SKM-1 treated with dmso at 0.1 percent for 144 hours (cell line): ENCODE results near the gene TAC3.
"Not testable (repeated sequence)": the region's sequence is repeated elsewhere in the genome, so short reads cannot be mapped to it uniquely, and the experiment has no call there.

Experiments used
- DNase-seq: peaks from one replicate; lab custom pipeline; 2025; ENCODE audit not compliant: unreplicated experiment; lab: John Stamatoyannopoulos, UW

TAC3 gene

DNA sequence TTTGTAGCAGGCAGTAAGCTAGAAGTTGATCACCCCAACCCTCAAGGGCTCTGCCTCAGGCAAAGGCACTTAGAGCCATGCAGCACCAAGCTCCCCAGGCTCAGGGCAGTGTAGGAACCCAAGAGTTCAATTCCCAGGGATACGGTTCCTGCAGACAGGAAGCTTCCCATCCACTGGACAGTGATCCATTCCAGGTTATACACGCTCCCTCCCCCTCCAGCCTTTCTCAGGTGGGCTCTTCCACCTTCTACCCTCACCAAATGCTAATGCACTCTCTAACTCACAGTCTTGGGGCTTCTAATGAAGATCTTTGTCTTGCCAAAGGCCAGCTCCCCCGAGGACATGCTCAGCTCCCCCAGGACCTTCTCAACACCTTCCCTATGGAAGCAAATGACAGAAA, 20.9 kb upstream of the TAC3 start:
- DNase-seq, result no peak

DNA sequence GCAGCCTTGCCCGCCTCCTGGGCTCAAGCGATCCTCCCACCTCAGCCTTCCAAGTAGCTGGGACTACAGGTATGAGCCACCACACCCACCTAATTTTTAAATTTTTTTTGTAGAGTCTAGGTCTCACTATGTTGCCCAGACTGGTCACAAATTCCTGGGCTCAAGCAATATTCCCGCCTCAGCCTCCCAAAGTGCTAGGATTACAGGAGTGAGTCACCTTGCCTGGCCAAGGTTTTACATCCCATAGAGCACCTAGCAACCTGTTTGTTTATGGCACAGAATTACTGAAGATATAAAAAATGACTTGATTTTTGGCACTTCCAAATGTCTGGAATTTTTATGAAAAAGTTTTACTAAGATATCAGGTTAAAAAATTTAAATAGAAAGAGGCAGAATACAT, 17.1 kb upstream of the TAC3 start:
- DNase-seq, result no peak

DNA sequence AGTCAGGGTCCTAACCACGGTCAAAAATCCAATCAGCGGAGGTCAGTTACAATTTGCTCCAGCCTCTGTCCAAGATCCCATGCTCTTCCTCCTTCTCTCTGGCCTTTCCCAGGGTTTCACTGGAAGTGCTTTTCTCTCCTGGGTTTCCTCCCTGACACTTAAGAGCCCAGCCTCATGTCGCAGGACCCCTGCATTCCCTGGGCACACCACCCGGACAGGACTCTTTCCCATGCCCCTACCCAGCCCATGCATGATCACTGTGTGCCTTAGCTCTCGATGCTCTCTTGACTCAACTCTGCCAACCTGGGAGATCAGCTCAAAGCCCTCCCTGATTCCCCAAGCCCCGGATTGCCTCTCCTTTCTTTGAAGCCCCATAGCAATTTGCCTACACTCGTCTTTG, 15.5 kb upstream of the TAC3 start:
- DNase-seq, result no peak

DNA sequence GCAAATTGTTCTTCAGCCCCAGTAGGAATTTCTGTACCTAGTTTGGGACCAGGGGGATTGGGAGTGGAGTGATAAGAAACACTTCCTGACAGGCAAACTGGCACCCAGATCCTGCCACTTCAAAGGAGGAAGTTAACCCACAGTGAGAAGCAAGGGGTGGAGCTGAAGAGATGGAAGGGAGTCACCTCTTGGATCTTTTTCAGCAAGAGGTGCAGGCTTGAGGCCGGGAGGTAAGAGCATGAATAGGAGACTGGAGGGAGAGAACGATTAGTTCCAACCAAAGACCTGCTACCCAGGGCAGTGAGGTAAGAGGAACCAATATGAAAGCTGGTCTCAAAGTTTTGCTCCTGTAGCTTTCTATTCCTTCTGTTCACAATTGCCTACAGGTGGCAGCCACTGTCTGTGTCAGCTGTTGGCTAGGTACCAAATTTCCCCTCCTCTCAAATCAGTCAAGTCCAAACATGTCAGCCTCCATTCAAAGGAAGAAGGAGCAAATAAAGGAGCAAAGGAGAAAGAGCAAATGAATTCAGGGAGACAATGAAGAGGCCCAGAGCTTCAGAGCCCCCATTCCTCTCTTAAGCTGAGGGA, 14.9 kb upstream of the TAC3 start:
- no peak for DNase-seq

DNA sequence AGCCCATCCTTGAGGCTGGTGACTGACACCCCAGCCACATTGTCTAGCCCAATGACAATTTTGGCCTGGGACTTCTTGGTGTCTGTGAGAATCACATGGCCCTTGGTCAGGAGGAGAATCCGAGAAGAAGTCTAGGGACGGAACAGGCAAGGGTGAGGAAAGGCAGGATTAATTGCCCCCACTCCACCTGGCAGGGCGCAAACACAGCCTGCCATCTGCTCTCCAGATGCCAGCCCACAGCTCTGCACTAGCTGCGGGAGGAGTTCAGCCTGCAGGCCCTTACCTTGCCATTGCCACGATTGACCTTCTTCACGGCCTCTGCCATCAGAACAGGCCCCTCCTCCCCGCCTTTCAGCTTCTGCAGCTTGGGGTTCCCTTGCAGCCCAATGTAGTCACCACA, 13.1 kb upstream of the TAC3 start:
- DNase-seq, result no peak

DNA sequence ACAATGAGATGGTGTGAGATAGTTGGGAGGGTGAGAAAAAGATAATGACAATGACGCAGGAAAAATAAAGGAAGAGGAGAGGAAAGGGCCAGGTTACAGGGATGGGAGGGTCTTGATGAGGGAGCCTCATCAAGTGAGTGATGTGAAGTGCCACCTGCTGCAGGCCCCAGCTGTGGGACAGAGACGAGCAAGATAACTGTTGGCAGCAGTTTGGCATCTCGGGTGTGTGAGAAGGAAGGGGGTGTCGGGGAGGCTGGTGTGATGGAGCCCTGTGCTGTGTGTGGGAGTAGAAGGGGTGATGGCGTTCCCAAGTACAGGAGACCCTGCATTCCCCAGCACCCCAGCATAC, 11.4 kb upstream of the TAC3 start:
- DNase-seq, result no peak

DNA sequence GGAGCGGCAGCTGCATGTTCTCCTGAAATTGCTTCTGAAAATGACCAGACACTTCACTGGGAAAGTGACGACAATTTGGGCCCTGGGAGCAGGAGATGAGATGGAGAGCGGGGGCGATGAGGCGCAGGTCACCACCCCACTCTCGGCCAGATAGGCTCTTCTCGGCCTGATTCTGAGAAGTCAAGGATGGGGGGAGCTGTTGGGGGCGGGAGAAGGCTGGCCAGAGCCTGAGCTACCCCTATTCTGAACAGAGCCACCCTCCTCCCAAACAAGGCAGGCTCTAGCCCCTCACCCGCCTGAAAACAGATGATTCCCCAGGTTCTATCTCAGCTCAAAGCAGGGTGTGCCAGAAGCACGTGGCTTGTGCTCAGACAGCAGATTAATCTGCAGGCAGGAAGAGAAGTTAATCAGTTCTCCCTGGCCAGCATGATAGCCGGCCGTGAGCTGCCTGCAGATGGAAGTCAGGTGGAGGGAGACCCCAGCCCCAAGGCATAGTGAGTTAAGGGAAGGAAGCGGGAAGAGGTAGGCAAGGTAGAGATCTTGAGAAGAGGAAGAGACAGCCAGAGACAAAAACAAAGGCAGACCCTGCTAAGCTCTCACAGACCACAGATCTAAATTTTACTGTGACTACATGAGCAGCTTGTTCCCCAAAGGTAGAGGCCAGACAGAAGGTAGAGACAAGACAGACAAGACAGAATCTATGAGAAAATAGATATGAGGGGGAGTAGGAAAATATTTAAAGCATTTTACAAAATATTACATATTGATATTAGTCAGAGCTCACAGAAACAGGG, 10.9 kb upstream of the TAC3 start:
- no peak for DNase-seq

DNA sequence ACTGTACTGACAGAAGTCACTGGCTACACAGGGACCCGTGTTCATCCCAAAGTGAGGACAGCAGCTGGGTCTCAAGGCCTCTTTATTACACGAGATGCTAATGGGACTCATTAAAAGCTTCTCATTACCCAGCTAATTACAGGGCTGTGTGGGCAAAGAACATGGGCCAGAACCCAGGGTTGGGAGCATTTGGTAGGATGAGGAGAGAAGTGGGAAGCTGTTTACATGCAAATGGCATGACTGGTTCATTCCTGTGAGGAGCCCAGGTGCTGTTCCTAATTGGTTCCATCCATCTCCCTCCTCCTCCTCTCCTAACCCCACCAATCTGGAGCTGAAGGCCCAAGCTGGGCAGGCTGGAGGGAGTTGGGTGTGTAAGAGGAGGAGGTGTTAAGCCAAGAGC, 8.9 kb upstream of the TAC3 start:
- no peak for DNase-seq

DNA sequence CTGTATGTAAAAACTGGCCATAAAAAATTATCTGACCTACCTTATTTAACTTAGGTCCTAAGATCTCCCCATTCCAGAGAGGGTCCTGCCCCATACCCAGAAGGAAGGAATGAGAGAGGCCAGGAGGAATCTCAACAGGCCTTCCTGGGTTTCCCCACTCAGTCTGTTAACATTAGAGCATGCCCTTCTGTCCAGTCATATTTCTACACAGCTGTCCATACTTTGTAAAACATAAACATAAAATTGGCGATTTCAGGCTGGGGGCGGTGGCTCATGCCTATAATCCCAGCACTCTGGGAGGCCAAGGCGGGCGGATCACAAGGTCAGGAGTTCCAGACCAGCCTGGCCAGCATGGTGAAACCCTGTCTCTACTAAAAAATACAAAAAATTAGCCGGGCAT, 6.0 kb upstream of the TAC3 start:
- not testable (repeated sequence) for DNase-seq

DNA sequence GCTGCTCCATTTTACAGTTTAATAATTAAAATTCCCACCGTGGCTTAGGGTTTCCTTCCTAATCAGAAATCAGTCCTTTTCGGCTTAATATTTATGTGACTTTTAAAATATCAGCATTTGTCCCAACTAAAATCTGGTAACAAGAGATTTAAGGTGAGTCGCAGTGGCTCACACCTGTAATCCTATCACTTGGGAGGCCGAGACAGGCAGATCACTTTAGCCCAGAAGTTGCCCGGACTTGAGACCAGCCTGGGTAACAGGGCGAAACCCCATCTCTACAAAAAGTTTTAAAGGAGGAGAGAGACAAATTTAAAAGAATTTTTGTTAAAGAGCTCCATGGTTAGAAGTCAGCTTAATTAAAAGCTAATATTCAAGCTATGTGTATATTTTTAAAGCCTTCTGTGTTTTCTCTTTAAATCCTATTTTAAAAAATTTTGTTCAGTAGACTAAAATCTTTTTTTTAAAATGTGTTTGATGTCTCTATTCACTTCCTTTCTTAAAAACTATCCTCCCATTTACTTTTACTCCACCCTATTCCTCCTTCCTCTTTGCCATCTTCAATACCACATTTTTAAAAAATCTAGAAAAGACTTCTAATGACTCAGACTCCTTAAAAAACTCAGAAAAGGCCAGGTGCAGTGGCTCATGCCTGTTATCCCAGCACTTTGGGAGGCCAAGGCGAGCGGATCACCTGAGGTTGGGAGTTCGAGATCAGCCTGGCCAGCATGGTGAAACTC, 3.8 kb upstream of the TAC3 start:
- no peak for DNase-seq

DNA sequence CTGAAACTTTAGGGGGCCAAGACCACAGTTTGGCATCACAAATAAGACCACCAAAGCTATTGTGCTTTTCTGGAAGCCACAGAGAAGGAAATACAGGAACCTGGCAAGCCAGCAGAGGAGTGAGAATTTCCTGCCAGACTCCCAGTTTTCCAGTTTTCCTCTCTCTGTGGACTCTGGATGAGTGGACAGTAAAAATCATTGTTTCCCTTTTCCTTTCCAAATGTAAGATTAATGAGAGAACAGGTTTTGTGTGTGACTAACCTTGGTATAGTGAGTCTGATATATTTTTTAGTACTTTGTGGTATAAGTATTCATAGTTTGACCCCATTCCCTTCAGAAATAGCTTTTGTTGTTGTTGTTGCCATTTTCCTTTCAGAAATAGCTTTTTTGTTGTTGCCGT, 2.6 kb upstream of the TAC3 start:
- no peak for DNase-seq

DNA sequence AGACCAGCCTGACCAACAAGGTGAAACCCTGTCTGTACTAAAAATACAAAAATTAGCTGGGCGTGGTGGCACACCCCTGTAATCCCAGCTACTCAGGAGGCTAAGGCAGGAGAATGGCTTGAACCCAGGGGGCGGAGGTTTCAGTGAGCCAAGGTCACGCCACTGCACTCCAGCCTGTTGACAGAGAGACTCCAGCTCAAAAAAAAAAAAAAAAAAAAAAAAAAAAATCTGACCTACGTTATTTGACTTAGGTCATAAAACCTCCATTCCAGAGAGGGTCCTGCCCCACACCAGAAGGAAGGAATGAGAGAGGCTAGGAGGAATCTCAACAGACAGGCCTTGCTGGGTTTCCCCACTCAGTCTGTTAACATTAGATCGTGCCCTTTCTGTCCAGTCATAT, 2.0 kb upstream of the TAC3 start:
- DNase-seq, result not testable (repeated sequence)

DNA sequence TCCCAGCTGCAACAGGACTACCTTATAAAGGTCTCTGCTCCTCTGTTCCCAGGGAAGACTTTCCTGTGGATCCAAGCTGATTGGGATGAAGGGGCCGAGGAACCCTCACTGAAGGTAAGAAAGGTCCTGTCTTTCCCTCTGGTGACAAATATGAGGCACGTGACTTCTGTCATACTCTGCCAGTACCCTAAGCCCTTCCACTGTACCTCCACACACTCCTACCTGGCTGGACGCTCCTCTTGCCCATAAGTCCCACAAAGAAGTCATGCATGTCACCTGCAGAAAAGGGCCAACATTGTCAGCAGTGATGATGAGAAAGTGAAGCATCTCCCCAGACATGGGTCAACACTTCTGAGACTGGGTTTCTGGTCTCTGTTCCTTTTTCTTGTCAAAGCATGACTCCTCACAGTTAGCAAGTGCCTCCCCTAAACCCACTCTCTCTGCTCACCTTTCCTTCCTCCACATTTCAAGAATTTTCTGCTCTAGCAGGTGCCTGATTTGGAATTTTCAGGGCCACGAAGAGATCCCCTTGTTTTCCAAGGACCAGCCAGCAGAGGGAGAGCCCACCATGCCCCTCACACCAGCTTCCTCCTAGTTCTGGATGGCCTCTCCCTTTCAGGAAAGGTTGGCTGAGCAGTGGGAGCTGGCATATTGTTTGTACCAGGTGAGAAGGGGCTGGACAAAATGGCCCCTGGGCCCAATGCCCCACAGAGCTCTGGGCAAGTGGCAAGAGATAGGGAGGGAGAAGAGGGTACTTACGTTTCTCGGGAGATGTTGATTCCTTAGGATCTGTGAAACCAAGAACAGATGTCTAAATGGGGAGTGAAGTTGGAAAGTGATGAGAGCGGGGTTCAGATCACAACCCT, 3.5 kb downstream of the TAC3 start:
- DNase-seq, result no peak

DNA sequence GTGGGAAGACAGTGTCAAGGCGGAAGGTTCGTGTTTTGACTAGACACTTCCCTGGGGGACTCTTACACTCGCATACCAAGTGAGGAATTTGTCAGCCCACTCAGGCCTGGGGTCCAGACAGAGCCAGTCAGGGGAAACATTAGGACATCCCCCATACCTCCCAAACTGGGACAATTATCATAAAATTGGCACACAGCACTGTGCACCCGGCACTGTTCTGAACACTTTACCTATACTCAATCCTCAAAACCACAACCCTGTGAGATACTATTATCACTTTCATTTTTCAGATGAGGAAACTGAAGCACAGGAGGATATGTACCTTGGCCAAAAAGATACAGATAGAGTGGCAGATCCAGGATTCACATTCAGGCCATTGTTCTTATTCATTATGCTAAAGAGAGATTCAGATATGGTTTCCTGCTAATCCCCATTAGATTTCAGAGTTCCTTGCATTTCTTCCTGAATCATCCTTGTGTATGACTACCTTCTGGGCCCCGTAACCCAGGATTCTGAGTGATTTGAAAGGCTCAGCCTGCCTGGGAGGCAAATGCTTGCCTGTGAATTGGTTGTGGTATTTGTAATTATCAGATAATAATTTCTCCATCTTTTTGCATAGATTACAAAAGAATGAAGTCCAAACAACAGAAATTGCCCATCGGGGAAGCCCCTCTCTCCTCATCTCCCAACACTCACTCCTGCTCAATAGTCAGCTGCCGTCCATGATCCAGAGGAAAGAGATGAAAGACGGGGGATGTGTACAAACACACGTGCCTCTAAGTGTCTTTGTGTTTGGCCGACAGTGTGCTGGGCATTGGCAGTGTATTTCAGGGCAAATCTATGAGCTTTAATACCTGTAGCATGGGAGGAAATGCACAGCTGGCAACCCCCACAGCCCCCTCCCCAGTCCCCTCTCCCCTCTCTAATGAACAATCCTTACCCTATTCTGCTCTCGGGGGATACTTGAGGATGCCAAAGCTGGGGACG, 4.6 kb downstream of the TAC3 start:
- DNase-seq, result no peak

DNA sequence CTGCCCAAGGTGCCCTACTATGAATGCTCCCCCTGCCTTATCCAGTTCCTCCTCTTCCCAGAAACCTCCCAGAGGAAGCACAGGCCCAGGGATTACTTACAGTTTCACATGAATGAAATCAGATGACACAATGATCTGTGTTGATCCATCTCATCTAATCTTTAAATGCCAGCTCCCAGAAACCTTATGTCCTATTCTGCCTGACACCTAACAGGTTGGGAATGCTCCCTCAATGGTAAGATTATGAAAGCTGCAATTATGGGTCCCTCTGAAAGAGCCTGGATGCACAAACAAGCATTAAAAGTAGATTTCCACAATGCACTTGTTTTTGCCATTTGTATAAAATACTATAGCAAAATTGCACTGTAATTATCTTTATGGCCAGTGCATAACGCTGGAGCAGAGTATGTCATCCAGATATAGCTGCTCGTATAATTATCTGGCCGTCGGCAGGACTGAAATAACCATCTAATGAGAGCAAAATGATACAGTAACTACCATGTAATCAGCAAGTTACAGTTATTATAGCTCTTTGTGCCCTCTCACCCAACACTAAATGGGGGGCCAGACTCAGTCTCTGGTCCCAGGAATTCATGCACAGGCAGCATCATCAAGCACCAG, 5.6 kb downstream of the TAC3 start:
- no peak for DNase-seq

DNA sequence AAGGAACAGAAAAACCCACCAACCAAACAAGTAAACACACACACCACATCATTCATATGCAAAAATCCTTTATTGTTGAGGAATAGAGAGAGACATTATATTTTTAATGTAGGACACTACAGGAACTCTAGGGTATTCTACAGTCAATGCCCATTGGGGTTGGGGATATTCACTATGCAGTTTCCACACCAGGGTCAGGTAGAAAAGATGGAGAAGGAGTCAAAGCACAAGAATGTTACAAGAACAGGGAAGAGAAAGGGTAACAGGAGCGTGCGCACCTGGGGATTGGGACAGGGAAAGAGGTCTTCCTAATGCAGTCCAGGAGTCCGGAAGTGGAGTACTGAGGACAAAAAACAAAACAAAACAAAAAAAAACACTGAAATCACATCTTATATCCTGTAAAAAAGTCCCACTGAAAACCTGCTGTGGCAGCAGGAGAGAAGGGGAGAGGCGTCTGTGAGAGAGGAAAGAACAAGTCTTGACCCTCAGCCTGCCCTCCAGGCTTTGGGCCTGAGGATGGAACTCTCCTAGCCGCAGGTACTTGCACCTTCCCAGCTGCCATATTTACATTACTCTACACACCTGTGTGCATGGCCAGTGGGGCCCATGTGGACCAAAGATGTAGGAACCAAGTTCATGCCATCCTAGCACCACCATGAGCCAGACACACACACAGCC, 6.2 kb downstream of the TAC3 start:
- DNase-seq, result no peak

DNA sequence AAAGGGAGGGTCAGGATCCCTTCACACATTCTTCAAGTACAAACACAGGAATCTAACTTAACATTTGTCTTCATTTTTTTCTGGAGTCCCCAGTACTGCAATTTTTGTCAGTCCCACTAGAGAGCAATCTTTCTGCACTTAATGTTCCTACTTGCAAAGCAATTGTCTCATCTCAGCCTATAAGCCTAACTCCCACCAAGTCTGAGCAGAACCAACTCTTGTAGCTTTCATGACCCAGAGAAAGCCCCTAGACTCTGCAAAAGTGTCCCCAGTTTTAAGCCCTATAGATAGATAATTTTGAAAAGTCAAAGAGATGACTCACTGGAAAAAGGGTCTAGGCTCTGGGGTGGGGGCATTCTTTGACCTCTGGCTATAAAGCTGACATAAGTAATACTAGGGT, 8.2 kb downstream of the TAC3 start:
- peak; percentile 40 for DNase-seq

DNA sequence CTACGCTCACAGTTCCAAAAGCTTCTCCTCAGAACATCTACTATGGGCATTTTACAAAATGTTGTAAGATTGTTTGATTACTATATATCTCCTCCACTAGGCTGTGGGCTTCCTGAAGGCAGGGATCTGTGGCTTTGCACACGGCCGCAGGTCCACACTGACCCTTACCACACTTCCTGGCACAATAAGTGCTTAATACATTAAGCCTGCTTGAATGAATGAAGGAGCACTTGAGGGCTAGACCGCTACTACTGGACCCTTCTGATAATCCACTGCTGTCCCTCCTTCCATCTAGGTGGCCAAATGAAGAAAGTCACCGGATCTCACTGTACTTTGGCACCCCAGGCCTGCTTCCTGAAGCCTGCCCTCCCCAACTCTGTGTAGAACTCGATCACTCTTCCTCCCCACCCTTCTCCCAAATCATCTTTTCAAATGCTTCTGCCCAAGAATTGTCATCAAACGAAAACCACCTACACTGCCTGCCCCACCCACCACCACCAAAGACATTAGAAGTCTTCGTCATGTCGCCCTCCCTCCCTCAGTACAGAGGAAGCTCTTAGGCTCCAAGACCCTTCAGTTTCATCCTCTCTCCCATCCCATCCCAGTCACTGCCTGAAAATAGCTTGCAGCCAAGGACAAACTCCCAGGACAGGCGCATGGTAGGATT, 9.4 kb downstream of the TAC3 start:
- no peak for DNase-seq
